MCF 10A (cell line): Measurements from ENCODE around the gene MAP1LC3B. TPM values are rescaled to one million over a fixed set of nuclear protein-coding genes. Genes with fewer than 3 reads are reported as not detected.

Source experiments
- BruUV-seq: library from RNA; stranded (reverse); fragments of 400-500 nt; replicated peaks from 2 replicates; lab custom pipeline; 2021; lab: Mats Ljungman, UMichigan
- CTCF ChIA-PET: fragments of 300-600 bp; sonication (Branson Sonifier 250); formaldehyde crosslinking; extraction: SDS; loops from one replicate; lab custom pipeline; 2021; ENCODE audit warnings: antibody characterized with exemption, inconsistent platforms; lab: Yijun Ruan, JAX
- POLR2A ChIA-PET: fragments of 300-600, 350-650 bp; sonication (Branson Sonifier 250); formaldehyde crosslinking; extraction: SDS; loops from one replicate; lab custom pipeline; 2020; ENCODE audit warnings: antibody characterized with exemption, inconsistent platforms; lab: Yijun Ruan, JAX
- DNase-seq: peaks from one replicate; pipeline ENCODE4 v3.0.0-alpha.2; 2018; ENCODE audit not compliant: unreplicated experiment
- H3K27ac Mint-ChIP-seq: one replicate; pipeline ENCODE4 v1.8.0; 2022; ENCODE audit warnings: mild to moderate bottlenecking, low read depth, mixed read lengths; ENCODE audit not compliant: unreplicated experiment
- H3K27me3 Mint-ChIP-seq: one replicate; pipeline ENCODE4 v1.8.0; 2022; ENCODE audit warnings: mixed read lengths; ENCODE audit not compliant: insufficient read depth, unreplicated experiment
- H3K36me3 Mint-ChIP-seq: one replicate; pipeline ENCODE4 v1.8.0; 2022; ENCODE audit warnings: mild to moderate bottlenecking, moderate library complexity, mixed read lengths; ENCODE audit not compliant: insufficient read depth, unreplicated experiment
- H3K4me1 Mint-ChIP-seq: one replicate; pipeline ENCODE4 v1.8.0; 2022; ENCODE audit warnings: mixed read lengths; ENCODE audit not compliant: insufficient read depth, unreplicated experiment
- H3K4me3 Mint-ChIP-seq: one replicate; pipeline ENCODE4 v1.8.0; 2022; ENCODE audit warnings: mild to moderate bottlenecking, moderate library complexity, mixed read lengths; ENCODE audit not compliant: unreplicated experiment
- H3K9me3 Mint-ChIP-seq: one replicate; pipeline ENCODE4 v1.8.0; 2022; ENCODE audit warnings: mixed read lengths; ENCODE audit not compliant: unreplicated experiment
- intact Hi-C: fragments of 100-400 bp; cut with micrococcal nuclease; formaldehyde crosslinking; loops from 2 replicates; pipeline ENCODE4 v1.14.1; 2022
- total RNA-seq: library from RNA; stranded (reverse); gene quantifications from 2 replicates; pipeline ENCODE4 v1.2.3, GENCODE V29; 2022
- TF ChIP-seq, protein P1 (sequence below): fragments of 200-600 bp; IDR thresholded peaks from one replicate; pipeline ENCODE4 v1.8.0; 2022; ENCODE audit warnings: antibody characterized with exemption, mild to moderate bottlenecking; ENCODE audit not compliant: unreplicated experiment

Gene MAP1LC3B
- total RNA-seq, 1 experiment from 2014 or later: 271 TPM

DNA sequence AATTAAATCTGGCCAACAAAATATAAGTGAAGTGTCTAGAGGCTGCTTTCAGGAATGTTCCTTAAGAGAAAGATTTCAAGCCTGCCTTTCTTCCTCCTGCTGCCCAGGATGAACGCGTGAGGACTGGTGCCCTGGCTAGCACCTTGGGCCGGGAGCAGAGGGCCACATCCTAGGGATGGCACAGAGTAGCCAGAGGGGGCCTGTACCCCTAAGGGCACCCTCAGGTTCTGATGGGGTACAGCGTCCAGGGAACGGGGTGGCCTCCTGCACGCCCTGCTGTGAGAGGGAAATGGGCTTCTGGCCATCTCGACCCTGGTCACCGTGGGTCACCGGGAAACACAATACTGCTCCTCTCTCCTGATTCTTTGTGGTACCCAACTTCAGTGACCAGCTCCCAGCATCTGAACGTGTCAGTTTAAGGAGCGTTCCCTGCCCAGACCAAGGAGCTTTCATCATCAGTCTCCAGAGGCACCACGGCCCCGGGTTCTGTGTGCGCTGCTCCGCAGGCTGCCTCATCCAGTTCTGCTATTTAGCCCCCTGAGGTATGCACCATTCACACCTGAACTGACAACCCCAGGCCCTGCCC is 40.3 kb downstream of the MAP1LC3B start:
- Mint-ChIP-seq H3K27me3 (no peaks in the 10 kb centered on the region), H3K27ac (no peak overlapping the region), H3K4me3 (no peak overlapping the region), H3K9me3 (no peaks in the 10 kb centered on the region), H3K4me1 (peaks cover 6% of the 10 kb centered on the region), H3K36me3 (peaks cover 29% of the 10 kb centered on the region)
- CTCF ChIA-PET: interaction anchor here (0.6 to 1.7 kb wide), 5 partner anchors 15 to 440 kb away, joined by 4 to 5 read pairs (median 5); no protein-coding TSS in a partner anchor
- TF ChIP-seq, protein P1, sequence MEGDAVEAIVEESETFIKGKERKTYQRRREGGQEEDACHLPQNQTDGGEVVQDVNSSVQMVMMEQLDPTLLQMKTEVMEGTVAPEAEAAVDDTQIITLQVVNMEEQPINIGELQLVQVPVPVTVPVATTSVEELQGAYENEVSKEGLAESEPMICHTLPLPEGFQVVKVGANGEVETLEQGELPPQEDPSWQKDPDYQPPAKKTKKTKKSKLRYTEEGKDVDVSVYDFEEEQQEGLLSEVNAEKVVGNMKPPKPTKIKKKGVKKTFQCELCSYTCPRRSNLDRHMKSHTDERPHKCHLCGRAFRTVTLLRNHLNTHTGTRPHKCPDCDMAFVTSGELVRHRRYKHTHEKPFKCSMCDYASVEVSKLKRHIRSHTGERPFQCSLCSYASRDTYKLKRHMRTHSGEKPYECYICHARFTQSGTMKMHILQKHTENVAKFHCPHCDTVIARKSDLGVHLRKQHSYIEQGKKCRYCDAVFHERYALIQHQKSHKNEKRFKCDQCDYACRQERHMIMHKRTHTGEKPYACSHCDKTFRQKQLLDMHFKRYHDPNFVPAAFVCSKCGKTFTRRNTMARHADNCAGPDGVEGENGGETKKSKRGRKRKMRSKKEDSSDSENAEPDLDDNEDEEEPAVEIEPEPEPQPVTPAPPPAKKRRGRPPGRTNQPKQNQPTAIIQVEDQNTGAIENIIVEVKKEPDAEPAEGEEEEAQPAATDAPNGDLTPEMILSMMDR: no peak
- no peak for DNase-seq
- POLR2A ChIA-PET: no interaction called here
- BruUV-seq: no TSS peak
- intact Hi-C loops: no loop called here

DNA sequence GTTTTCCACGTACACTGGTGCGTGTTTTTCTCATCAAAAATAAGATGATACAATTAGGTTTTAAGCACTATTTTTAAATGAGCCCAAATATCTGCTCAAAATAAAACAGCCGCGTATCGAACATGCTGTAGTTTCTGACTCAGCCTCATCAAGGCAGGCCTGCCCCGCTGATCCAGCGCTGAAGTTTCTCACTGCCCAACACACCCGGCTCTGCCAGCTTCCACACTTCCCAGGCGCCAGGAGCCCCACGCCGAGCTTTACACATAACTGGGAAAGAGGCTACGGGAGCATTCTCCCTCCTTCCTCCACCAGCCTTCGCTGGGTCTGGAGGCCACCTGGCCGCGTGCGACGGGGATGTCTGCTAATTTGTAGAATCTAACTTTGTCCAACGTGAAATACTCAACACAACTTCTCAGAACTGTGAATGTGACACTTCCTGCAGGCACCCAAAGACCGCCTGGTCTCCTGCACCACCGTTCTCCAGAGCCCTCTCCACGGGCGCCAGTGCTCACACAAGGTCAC is 42.1 kb downstream of the MAP1LC3B start:
- H3K4me3 Mint-ChIP-seq: no peak overlapping the region
- H3K36me3 Mint-ChIP-seq: peaks cover 20% of the 10 kb centered on the region
- intact Hi-C loops: no loop called here
- ChIA-PET CTCF (no interaction called here), POLR2A (no interaction called here)
- DNase-seq: no peak
- H3K27ac Mint-ChIP-seq: no peak overlapping the region
- H3K27me3 Mint-ChIP-seq: no peaks in the 10 kb centered on the region
- H3K9me3 Mint-ChIP-seq: no peaks in the 10 kb centered on the region
- TF ChIP-seq, protein P1: no peak
- peaks cover 6% of the 10 kb centered on the region for H3K4me1 Mint-ChIP-seq
- BruUV-seq: no TSS peak

DNA sequence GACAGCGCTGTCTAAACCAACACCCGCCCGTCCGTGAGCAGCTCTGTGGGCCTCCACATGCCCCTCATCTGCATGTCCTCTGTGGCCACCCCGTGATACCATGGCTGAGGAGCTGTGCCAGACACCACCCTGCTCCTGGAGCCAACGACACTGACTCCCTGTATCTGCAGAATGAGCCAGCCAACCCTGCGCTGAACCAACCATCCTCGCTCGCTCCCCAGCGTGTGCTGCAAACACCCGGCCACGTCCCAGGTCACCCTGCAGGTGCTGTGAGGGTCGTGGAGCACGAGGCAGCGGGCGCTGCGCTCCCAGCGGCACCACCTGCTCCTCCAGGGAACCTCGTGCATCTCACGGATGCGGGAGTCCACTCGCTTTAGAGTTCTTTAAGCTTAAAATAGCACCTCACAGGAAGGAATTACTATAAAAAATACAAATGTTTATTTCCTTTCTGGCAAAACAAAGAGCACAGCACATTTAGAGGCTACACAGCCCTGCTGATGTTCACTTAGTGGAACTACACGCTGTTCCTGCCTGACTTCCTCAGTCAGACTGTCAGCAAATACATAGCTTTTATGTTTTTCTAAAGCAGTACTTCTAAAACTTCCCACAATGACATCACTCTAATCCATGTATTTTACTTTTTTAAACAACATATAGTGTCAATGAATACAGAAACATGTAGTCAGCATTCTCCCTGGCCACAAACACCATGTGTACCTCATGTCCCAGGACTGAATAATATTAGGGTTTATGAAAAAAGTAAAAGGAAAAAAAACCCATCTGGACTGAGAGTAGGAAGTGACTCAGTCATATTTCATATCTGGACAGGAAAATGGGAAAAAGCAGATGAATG is 43.5 kb downstream of the MAP1LC3B start:
- peak; percentile 18 for DNase-seq
- intact Hi-C loops: no loop called here
- Mint-ChIP-seq H3K27ac (no peak overlapping the region), H3K4me1 (peaks cover 6% of the 10 kb centered on the region), H3K36me3 (peaks cover 9% of the 10 kb centered on the region), H3K4me3 (no peak overlapping the region), H3K27me3 (no peaks in the 10 kb centered on the region), H3K9me3 (no peaks in the 10 kb centered on the region)
- TF ChIP-seq, protein P1: no peak
- no TSS peak for BruUV-seq
- POLR2A ChIA-PET: interaction anchor here (0.7 kb wide), 1 partner anchor 62 kb away, joined by 3 read pairs; no protein-coding TSS in a partner anchor
- CTCF ChIA-PET: interaction anchor here (0.6 to 1.1 kb wide), 2 partner anchors 15 to 200 kb away, joined by 3 to 4 read pairs; no protein-coding TSS in a partner anchor
